ENCODE measurements around the gene ABLIM1.

The ABLIM1 gene

DNA sequence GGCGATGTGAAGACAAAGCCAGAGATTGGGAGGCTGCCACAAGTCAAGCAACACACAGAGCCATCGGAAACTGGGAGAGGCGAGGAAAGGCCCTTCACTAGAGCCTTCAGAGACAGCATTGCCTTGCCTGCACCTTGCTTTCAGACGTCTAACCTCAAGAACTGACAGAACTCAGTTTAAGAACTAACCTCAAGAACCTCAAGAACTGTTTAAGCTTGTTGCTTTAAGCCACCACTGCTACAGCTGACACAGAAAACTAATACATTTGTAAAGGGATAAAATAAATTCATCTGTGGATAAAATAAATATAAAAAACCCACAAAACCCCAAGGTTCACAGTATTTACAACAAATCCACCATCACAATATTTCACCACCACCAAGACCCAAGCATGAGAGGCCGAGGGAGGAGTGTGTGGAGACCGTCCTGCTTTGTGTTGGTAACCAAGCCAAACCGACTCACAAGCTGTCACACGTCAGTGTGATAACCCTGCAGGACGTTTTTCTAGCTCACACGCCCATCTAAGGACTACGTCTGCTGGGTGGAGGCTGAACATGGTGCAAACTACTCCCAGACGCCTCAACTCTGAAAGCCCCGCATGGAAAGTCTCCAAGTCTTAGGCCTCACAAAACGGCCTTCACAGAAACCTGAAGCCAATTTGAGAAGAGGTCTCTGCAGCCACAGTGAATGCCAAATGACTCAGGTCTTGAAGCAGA lies 116.8 kb downstream of the ABLIM1 start:
- DNase-seq: peak; percentile 95

DNA sequence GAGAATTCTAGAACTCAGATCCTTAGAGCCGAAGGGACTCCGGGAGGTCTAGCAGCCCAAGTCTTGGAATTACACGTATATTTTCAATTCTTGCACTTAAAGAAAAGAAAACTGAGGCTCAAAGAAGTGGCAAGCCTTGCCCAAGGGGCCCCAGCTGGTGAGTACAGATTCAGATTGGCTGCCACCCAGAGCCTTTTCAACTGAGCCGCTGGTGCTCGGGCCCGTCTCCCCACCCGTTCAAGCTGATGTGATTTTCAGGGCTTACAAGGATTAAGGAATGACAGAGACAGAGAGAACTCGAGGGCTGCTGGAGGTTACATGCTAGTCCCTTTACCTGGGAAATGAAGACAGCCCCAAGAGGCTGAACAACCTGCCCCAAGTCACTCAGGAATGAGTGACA lies 117.8 kb downstream of the ABLIM1 start:
- no peak for DNase-seq

DNA sequence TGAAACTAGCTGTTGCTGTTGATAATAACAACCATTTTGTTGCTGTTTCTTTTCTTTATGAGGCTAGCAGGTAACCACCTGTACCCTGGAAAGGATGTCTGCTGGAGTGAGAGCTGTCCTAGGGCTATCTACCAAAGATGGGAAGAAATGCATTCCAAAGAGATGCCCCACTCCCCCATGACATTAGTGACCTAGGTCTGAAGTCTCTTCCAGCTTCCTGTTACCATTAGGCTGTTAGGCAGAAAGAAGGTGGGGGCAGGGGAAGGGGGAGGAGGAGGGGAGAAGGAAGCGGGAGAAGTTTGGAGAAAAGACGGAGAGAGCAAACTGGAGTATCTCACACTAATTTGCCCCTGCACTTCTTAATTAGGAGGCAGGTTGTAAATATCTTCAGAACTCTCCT lies 118.5 kb downstream of the ABLIM1 start:
- no peak for DNase-seq

DNA sequence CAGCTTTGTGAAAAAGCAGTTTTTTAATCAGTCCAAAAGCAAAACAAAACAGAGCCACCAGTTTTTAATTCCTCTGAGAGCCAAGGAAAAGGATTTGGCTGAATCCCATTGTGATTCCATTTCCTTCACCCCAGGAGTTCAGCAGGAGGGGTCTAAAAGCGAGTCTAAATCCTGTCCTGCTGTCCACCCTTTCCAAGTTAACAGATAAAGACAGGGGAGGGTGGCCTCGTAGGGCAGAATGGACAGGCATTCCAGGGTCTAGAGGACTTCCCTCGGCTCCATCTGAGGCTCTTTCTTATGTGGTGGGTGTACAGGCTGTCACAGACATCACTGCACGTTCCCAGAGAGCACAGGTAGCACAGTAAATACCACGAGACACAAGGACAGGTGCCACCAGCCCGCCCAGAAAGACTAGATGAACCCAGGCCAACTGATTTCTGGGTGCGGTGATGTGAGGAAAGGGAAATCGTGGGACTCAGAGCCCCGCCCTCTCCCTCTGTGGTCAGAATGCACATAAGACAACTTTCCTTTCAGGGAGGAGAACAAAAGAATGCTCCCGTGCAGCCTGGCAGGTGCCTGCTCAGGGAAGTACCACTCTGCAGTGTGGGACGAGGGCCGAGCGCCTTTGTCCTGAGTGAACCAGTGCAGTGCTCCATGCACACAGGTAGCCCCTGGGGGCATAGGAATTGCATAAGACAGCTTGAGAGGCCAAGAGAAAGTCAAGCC lies 119.7 kb downstream of the ABLIM1 start:
- DNase-seq: peak; percentile 61

DNA sequence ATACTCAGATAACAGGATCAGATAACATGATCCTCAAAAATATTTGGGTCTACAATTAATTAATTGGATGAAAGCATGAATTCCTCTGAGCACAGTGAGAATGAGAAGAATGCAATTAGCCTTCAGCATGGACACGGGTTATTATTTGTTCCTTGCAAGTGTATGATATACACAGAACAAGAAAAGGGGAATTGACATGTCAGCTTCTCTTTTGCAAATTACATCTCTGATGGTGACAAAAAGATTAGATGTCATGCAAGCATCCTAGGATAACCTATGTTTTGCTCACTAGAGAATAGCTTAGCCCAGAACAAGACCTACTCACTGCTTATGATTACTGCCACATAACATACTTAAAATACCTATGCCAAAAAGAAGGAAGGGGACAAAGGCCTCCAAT lies 120.3 kb downstream of the ABLIM1 start:
- no peak for DNase-seq

DNA sequence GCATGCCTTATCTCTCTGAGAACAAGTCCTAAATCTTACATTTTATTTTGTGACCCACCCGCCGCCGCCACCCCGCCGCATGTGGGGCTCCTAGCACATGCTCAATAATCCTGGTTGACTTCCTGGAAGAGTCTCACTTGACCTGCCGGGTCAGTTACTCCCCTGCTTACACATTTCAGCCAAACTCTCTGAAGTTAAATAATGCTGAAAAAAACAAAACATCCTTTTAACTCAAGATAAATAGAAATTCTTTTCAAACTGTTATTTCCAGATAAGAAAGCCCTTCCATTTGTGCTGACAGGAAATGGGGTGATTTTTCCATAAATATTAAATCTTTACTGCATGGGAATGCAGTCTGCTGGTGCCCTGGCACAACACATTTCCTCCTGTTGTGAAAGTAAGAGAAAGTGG lies 123.5 kb downstream of the ABLIM1 start:
- DNase-seq: no peak

DNA sequence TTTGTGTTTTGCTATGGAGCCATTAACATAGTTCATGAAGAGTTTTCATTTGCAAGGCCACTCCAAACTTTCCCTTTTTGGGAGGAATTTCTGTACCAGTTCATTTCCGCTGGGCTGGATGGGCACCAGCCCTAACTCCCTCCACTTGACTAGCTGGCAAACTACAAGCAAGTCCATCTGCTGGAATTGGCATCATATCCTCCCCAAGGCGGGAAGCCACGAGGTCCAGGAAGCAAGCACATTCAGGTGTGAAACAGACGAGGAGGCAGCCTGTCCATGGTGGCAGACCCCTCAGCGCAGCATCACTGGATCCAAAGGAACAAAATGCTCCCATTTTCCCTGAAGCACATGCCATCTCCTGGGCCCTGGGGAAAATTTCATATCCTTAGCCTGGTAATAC lies 125.8 kb downstream of the ABLIM1 start:
- DNase-seq: no peak

DNA sequence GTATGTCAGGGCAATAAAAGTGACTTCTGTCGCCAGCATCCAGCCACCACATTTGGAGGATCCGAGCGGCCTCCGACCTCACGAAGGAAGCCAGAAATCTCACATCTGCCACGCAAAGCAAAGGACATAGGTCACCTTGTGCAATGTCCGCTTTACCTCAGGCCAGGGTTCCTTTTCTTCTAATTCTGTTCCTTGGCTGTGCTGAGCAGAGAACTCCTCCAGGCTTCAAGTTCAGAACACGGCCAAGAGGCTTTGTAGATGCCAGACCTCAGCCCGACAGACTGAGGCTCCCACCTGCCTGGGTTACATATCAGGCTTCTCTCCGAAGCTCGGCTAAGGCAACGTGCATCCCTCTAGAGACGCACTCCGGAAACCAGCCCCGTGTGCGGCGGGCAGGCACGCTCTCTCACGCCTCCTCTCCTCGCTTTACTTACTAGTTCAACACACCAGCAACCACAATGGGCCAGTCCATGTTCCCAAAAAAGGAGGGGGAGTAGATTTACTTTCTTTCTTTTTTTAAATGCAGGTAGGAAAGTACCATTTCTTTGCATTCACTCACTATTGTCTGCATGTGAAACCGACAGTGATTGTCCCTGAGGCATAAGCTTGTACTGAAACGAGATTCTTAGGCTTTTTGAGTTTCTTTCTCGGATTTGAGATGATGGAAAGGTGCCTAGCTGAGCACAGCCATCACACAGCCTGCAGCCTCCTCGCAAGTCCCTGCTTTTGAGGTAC lies 131.4 kb downstream of the ABLIM1 start:
- peak; percentile 97 for DNase-seq

DNA sequence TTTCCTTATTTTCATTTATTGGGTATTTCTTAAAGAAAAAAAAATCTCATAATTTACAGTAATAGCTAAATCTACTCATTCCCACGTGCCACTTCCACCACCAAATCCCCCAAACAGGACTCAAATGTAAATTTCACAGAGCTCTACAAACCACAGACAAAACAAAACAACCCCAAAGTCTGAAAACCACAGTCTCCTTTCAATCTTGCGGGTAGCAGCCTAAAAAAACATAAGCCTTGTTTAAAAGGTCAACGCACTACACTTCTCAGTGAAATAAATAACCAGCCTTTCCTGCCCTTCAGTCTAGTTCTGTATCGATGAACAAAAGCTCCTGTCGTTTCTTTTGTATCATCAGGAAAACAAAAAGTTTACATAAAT lies 132.0 kb downstream of the ABLIM1 start:
- peak; percentile 86 for DNase-seq

DNA sequence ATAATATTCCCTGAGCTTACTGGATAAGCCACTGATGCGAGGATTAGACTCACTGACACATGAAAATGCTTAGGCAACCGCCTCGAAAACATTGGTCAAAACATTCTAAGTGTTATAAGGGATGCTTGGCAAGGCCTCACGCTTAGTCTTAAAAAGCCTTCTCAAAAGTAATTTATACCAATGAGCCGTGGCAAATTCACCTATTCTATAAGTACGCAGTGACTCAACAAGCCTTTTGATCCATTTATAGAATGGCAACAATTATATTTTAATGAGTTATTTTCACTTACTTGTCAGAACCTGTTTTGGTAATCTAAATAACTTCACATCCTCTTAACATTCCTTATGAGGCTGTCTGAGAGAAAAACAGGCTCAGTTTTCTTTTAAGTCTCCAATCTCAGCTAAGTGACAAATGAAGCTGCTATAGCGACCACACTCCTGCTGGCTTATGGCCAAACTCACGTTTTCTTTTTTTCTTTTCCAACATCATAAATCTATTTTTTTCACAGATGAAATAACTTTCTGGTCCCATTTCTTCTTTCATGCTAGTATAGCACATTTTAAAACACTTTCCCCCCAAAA lies 132.6 kb downstream of the ABLIM1 start:
- peak; percentile 56 for DNase-seq

DNA sequence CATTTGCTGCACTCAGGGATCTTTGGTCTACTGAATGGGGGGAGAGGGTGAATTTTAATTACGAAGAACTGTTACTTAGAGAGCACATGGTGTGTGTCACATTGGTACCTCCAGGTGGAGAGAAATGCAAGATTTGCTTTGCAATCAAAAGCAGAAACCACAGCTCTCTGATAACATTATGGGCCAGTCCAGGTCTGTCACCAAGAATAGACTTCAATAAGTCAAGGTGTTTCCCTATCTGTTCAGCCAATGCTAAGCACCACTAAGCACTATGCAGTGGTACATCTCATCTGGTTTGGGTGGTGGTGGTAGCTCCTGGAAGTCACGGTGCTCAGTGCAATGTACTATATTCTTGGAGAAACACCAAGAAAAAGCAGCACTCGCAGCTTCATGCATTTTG lies 134.2 kb downstream of the ABLIM1 start:
- peak; percentile 43 for DNase-seq

DNA sequence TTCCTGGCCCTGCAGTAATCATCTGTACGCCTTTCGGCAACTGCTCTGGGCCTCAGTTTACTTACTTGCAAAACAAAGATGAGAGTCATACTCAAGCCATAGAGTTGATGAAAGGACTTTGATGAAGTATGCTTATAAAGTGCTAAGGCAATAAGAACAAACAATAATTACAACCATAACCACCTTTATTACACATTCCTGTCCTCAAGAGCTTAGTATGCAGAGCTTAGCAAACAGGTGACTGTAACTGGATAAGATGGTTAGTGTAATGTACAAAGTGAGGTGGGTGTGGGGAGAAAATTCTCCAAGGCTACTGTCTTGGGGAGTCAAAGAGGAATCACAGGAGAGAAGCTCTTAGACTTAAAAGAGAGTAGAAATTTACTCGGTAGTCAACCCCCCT lies 136.8 kb downstream of the ABLIM1 start:
- DNase-seq: no peak

DNA sequence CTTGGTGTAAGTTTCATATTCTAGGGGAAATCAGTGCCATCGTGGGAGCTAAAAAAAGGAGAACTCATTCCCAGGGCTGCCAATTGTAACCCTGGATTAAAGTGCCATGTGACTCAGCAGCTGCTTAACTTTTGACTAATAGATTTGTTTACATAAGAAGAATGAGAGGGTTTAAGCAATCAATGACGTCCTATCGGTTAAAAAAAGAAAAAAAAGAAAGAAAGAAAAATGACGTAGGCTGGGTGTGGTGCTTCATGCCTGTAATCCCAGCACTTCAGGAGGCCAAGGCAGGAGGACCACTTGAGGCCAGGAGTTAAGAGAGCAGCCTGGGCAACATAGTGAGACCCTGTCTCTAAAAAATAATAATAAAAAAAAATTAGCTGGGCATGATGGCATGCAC lies 137.6 kb downstream of the ABLIM1 start:
- DNase-seq: no peak

DNA sequence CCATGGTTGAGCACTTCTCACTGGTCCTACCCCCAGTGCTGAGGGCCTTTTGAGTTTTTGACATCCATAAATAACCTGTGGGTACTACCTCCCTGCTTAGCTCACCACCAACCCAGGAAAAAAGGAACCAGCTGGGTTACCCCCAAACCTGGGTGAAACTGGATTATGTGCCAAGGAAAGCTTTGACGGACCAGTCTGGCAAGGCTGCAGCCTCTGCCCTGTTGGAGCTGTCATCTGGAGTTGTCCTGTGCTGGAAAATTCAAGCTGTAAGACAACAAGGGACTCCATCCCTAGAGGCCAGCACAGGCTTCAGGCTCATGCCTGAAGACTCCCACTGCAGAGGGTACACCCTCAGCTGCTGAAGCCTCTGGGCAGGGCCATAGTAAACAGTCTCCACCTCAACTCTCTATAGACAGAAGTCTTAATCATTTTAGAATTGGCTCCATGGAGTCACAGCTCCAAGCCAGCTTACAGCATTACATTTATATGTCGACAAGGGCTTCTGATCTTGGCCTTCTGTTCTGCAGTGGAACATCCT lies 138.2 kb downstream of the ABLIM1 start:
- DNase-seq: no peak

DNA sequence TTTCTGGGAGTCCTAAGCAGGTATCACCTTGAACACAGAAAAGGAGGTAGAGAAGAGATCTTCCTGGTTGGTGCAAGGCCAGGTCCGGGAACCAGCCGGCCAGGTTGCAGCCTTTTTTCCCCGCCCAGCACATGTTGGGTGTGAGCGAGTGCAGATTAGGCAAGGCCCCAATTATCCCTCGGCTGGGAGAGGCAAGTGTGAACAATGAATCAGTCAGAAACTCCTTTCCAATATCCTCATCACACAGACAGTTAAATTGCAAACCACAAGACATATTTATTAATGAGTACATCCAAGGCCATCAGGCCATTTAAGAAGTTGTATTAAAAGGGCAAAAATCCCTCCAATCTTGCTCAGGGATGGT lies 138.8 kb downstream of the ABLIM1 start:
- DNase-seq: no peak

DNA sequence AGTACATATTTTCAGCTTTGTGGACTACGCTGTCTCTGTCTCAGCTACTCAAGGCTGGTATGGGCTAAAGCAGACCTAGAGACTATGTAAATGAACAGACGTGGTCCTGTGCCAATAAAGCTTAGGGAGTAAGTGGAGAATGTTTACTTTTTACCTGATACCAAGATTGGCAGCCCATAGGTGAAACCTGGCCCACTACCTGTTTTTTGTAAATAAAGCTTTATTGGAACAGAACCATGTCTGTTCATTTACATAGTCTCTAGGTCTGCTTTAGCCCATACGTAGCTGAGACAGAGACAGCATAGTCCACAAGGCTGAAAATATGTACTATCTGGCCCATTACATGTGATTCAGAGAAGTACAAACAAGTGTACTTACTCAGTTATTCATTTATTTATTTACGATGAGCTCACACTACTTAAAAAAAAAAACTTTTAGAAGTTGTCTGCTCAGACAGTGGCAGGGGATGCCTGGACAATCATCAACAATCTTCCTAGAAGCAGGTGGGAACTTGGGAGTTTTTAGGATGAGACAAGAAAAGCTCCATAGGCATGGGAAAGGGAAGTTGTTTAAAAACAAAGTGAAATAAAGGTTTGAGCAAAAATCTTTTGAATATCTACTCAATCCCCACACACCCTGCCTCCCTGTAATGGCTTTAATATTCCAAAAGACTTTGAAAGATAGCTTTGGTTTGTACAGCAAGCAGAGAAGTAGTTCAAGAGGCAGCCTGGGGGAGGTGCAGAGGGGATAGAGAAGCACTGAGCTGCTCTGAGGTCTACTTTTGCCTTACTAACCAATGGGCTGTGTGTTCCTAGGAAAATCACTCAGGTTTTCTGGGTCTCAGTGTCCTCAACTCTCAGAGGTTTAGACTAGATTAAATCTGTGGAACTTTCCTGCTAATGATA lies 139.4 kb downstream of the ABLIM1 start:
- DNase-seq: no peak

DNA sequence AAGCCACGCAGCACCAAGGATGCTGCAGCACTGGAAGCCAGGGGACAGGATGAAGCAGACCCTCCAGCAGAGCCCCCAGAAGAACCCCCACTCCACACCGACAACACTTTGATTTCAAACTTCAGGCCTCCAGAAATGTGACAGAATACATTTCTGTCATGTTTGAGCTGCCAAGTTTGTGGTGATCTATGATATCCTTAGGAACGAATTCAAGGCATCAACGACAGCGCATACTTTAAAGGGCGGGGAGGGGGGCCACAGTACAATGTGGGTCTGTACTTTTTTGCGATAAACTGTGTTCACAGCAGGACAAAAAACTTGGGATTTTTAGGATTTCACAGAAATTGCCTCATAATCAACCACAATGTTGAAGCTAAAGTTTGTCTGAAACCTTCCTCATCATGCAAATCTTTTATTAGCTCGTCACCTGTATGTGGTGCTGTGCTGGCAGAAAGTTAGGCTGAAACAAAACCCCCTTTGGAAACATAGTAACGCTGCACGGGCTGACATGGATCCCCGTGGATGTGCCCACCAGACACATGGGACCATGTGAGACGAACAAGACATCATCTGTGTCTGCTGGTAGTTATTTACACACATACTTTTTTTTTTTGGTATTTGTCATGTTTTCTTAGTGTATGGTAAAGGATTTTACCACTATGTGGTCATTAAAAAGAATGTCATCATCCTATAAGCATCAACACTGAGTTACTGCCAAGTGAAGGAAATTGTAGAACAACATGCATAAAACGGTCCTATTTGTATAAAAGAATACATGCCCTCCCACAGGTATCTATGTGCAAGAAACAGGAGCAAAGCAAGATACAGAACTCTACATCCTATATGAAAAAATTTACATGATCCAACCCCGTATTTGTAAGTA lies 140.5 kb downstream of the ABLIM1 start:
- no peak for DNase-seq

DNA sequence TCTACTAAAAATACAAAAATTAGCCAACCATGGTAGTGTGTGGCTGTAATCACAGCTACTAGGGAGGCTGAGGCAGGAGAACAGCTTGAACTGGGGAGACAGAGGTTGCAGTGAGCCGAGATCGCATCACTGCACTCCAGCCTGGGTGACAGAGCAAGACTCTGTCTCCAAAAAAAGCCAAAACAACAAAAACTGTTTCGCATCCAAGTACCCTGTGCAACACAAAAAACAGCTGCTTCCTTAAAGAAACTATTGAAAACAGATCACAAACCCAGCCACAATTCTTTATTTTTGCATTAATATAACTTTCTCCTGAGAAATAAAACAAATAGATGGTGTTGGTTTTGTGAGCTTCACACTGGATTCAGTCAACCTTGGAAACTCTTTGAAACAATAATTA lies 141.7 kb downstream of the ABLIM1 start:
- no peak for DNase-seq

DNA sequence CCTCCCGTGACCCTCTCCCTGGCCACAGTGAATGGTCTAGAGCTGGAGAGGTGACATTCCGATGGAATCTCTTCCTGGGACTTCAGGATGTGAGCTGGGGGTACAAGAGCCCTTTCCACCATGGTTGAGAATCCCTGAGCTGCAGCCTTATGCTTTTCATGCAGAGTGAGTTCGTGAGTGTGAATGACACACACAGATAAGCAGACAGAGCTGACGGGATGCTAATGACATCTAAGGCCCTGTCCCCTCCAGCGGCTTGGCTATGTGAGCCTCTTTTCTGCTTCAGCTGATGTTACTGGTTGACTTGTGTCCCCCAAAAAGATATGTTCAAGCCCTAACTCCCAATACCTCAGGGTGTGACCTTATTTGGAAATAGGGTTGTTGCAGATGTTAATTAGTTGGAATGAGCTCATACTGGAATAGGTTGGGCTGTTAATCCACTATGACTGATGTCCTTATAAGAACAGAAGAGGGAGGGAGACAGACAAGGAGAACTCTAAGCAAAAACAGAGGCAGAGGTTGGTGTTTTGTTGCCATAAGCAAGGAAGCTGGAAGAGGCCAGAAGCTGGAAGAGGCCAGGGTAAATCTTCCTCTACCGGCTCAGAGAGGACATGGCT lies 142.7 kb downstream of the ABLIM1 start:
- no peak for DNase-seq

DNA sequence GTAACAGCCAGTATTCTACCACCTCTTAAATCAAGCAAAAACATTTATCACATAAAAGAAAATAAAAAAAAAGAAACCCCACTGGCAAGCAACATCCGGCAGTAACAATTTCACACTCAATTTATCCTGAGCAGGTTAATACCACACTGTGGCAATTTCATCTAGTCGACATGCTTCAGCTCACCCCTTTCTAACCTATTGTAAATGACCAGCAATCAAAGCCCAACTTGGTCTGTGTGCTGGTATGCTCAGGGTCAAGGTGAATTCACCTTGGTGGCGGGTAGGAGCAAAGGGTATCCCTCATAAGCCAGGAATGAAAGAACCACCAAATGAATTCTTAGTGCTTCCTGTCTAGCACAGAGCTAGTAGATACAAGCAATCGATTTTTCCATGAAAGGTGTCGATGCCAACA lies 144.7 kb downstream of the ABLIM1 start:
- no peak for DNase-seq

DNA sequence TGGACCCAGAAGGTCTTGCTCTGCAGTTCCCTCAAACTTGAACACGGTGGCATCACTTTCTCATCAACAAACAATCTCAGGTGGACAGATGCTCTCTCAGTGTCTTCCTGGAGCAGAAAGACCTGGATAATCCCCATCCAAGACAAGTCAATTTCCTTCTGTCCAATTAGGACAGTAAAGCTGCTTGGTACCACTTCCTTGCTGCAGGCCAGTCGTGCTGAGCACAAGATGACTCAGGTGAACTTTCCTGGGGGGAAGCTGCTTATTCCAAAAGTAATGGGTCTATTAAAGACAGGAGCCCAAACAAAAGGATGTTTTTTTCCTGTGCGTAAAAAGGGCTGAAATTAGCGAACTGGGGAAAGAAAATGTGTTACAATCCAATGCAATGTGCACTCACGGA lies 146.2 kb downstream of the ABLIM1 start:
- no peak for DNase-seq
